Memory B cell (primary cell): ENCODE measurements around the gene H6PD.
"Not testable (repeated sequence)": the region's sequence is repeated elsewhere in the genome, so short reads cannot be mapped to it uniquely, and the experiment has no call there.

Experiments
- ATAC-seq: fragments of 150-1000 bp; cut with Tn5 transposase; 2 replicates; pipeline ENCODE4 v1.10.0; 2021; ENCODE audit warnings: low read depth, mild to moderate bottlenecking, moderate library complexity
- DNase-seq, 2 donors: peaks; one replicate each; pipeline ENCODE4 v3.0.0; 2022; ENCODE audit warnings: low spot score in 2 of 2
- H3K27ac Mint-ChIP-seq: one replicate; pipeline ENCODE4 v1.8.0; 2022; ENCODE audit warnings: mild to moderate bottlenecking, moderate library complexity, mixed read lengths
- H3K27me3 Mint-ChIP-seq: one replicate; pipeline ENCODE4 v1.8.0; 2022; ENCODE audit warnings: mixed read lengths
- H3K36me3 Mint-ChIP-seq: one replicate; pipeline ENCODE4 v1.8.0; 2022; ENCODE audit warnings: mild to moderate bottlenecking, mixed read lengths
- H3K4me1 Mint-ChIP-seq: one replicate; pipeline ENCODE4 v1.8.0; 2022; ENCODE audit warnings: mixed read lengths
- H3K4me3 Mint-ChIP-seq: one replicate; pipeline ENCODE4 v1.8.0; 2022; ENCODE audit warnings: mild to moderate bottlenecking, moderate library complexity, mixed read lengths
- H3K9me3 Mint-ChIP-seq: one replicate; pipeline ENCODE4 v1.8.0; 2022; ENCODE audit warnings: mixed read lengths

H6PD gene

GRCh38 chr1:9293533-9294404, 59.2 kb downstream of the H6PD start:
- Mint-ChIP-seq H3K36me3 (peaks cover 2% of the 10 kb centered on the region), H3K4me1 (peaks cover 4% of the 10 kb centered on the region), H3K9me3 (peaks cover 2% of the 10 kb centered on the region), H3K27me3 (peaks cover 2% of the 10 kb centered on the region), H3K27ac (no peak overlapping the region), H3K4me3 (no peak overlapping the region)
- DNase-seq (peak; percentile 9 to 50), ATAC-seq (peak; percentile 33)

DNA sequence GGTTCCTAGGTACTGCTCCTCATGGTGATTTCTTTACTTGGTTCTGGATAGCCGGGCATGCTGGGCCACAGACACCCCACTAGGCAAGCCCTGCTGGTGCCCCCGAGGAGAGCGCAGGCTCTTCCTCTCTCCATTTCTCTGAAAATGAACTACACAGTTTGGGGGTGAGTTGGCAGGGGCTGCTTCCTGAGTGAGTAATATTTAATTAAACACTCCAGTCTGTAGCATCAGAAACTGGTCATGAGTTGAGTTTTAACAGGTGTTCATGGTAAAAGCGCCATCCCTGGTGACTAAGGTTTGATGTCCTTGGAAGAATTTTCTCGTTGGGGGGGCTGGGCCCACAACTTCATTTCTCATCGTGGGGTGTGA, 59.8 kb downstream of the H6PD start:
- no peaks in the 10 kb centered on the region for H3K27me3 Mint-ChIP-seq
- H3K9me3 Mint-ChIP-seq = no peaks in the 10 kb centered on the region
- DNase-seq (no peak), ATAC-seq (no peak)
- no peaks in the 10 kb centered on the region for H3K36me3 Mint-ChIP-seq
- no peak overlapping the region for H3K27ac Mint-ChIP-seq
- peaks cover 4% of the 10 kb centered on the region for H3K4me1 Mint-ChIP-seq
- no peak overlapping the region for H3K4me3 Mint-ChIP-seq

- H3K36me3 Mint-ChIP-seq = no peaks in the 10 kb centered on the region
- DNase-seq (no peak), ATAC-seq (no peak)
- no peak overlapping the region for H3K4me3 Mint-ChIP-seq
- no peaks in the 10 kb centered on the region for H3K27me3 Mint-ChIP-seq
- peaks cover 4% of the 10 kb centered on the region for H3K4me1 Mint-ChIP-seq
- H3K9me3 Mint-ChIP-seq = no peaks in the 10 kb centered on the region
- no peak overlapping the region for H3K27ac Mint-ChIP-seq
Measured at GRCh38 chr1:9294910-9295636, 60.5 kb downstream of the H6PD start.

- Mint-ChIP-seq H3K4me1 (peaks cover 10% of the 10 kb centered on the region), H3K27me3 (no peaks in the 10 kb centered on the region), H3K36me3 (no peaks in the 10 kb centered on the region), H3K9me3 (no peaks in the 10 kb centered on the region), H3K4me3 (no peak overlapping the region), H3K27ac (no peak overlapping the region)
- DNase-seq (no peak), ATAC-seq (no peak)
Measured at GRCh38 chr1:9295884-9296283, 61.3 kb downstream of the H6PD start.

DNA sequence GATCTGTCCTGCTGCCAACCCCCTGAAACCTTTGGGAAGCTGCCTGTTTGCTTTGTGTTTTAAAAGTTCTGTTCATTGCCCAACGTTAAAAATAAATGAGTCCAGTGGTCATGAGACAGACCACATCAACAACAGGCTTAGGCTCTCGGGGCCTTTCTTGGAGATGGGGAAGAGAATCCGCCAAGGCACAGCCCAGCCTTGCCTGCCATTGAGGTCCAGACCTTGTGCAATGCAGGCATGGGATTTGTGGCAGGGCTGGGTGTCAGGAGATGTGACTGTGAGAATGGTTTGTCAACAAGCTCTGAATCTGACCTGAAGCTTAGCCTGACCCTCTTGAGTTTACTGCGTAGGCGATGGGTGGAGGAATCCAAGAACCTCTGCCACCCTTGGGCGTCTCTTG, 62.3 kb downstream of the H6PD start:
- no peaks in the 10 kb centered on the region for H3K9me3 Mint-ChIP-seq
- DNase-seq (no peak), ATAC-seq (no peak)
- H3K4me3 Mint-ChIP-seq = no peak overlapping the region
- H3K27ac Mint-ChIP-seq = no peak overlapping the region
- H3K27me3 Mint-ChIP-seq = no peaks in the 10 kb centered on the region
- H3K4me1 Mint-ChIP-seq = peaks cover 11% of the 10 kb centered on the region
- no peaks in the 10 kb centered on the region for H3K36me3 Mint-ChIP-seq

GRCh38 chr1:9297831-9298230, 63.3 kb downstream of the H6PD start:
- H3K9me3 Mint-ChIP-seq = no peaks in the 10 kb centered on the region
- DNase-seq (no peak), ATAC-seq (no peak)
- peaks cover 18% of the 10 kb centered on the region for H3K4me1 Mint-ChIP-seq
- H3K27me3 Mint-ChIP-seq = no peaks in the 10 kb centered on the region
- no peaks in the 10 kb centered on the region for H3K36me3 Mint-ChIP-seq
- H3K4me3 Mint-ChIP-seq = no peak overlapping the region
- H3K27ac Mint-ChIP-seq = no peak overlapping the region

DNA sequence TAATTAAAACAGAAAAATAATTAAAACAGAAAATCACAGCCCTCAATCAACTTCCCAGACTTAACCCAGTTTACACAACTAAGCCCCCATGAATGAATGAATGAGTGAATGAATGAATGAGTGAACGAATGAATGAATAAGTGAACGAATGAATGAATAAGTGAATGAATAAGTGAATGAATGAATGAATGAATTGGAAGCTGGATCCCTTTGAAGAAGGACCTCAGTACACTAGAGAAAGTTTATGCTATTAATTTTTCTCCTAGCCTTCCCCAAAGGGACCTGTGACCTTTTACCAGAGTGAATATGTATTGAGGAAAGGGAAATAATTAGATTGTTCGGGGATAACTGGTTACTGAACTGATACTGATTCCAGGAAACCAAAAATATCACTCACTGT, 63.7 kb downstream of the H6PD start:
- H3K36me3 Mint-ChIP-seq = no peaks in the 10 kb centered on the region
- no peaks in the 10 kb centered on the region for H3K27me3 Mint-ChIP-seq
- H3K4me3 Mint-ChIP-seq = no peak overlapping the region
- no peak overlapping the region for H3K27ac Mint-ChIP-seq
- ATAC-seq = no peak
- peaks cover 22% of the 10 kb centered on the region for H3K4me1 Mint-ChIP-seq
- no peak for DNase-seq
- no peaks in the 10 kb centered on the region for H3K9me3 Mint-ChIP-seq

- H3K4me3 Mint-ChIP-seq, ATAC-seq, H3K36me3 Mint-ChIP-seq, H3K27ac Mint-ChIP-seq, H3K27me3 Mint-ChIP-seq, DNase-seq, H3K9me3 Mint-ChIP-seq: not testable (repeated sequence)
- peaks cover 23% of the 10 kb centered on the region for H3K4me1 Mint-ChIP-seq
Measured at GRCh38 chr1:9299571-9300541, 65.3 kb downstream of the H6PD start.

- ATAC-seq (no peak), DNase-seq (no peak)
- H3K27ac Mint-ChIP-seq = no peak overlapping the region
- H3K27me3 Mint-ChIP-seq = no peaks in the 10 kb centered on the region
- peaks cover 28% of the 10 kb centered on the region for H3K4me1 Mint-ChIP-seq
- no peak overlapping the region for H3K4me3 Mint-ChIP-seq
- no peaks in the 10 kb centered on the region for H3K9me3 Mint-ChIP-seq
- H3K36me3 Mint-ChIP-seq = no peaks in the 10 kb centered on the region
Measured at GRCh38 chr1:9300573-9300972, 66.0 kb downstream of the H6PD start.

DNA sequence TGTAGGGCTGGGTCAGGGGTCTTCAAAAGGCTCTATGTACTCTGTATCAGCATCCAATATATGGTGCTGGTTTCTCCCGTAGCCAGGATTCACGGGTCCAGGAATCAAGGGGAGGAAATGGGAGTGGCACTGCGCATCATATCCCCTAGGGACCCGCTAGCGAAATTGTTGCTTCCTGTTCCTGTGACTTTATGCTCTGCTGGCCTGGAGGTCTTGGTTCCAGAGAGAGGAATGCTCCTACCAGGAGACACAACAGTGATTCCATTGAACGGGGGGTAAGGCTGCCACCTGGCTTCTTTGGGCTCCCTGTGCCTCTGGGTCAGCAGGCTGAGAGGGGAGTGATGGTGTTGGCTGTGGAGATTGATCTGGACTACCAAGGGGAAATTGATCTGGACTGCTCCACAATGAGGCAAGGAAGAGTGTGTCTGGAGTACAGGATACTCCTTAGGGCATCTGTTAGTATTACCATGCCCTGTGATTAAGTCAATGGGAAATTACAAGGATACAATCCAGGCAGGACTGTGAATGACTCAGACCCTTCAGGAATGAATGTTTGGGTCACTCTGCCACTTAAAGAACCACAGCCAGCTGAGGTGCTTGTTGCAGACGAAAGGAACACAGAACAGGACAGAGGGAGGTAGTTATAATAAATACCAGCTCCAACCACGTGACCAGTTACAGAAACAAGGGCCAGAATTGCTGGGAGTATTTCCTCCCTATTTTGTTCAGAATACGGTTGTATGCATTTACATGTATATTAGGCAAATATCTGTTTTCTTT, 68.4 kb downstream of the H6PD start:
- Mint-ChIP-seq H3K9me3 (no peaks in the 10 kb centered on the region), H3K4me3 (peak overlapping the region; percentile 59), H3K27ac (peak overlapping the region; percentile 80), H3K4me1 (peaks cover 33% of the 10 kb centered on the region), H3K36me3 (peaks cover 2% of the 10 kb centered on the region), H3K27me3 (no peaks in the 10 kb centered on the region)
- DNase-seq (no peak), ATAC-seq (peak; percentile 42)

DNA sequence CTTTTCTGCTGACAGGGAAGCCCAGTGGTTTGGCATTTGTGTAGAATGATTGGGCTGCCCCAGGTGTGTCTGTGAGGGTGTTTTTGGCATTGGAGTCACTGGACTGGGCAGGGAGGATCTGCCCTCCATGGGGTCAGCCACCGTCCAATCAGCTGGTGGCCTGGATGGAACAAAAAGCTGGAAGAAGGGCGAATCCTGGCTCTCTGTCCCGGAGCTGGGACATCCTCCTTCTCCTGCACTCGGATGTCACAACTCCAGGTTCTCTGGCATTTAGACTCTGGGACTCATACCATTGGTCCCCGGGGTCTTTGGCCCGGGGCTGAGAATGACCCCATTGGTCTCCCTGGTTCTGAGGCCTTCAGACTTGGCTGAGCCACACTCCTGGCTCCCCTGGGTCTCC, 69.3 kb downstream of the H6PD start:
- Mint-ChIP-seq H3K4me3 (no peak overlapping the region), H3K27ac (no peak overlapping the region), H3K36me3 (peaks cover 2% of the 10 kb centered on the region), H3K27me3 (peaks cover 2% of the 10 kb centered on the region), H3K9me3 (no peaks in the 10 kb centered on the region), H3K4me1 (peaks cover 35% of the 10 kb centered on the region)
- DNase-seq = no peak
- ATAC-seq = no peak

DNA sequence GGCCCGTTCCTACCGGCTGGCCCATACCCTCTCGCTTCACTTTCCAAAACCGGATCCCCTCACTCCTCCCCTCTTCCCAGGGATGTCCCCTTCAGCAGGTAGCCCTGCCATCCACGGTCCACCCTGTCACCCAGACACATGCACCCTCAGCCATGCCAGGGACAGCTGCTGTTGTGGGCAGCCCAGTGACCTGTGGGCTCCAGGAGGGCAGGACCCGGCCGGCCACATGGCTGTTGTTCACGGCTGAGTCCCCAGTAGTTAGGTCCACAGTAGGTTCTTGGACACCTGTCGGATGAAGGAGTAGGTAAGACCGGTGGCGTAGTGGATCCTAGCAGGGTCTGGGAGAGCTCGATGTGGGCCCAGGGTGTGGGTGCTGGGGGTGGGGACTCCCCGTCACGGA, 70.6 kb downstream of the H6PD start:
- H3K36me3 Mint-ChIP-seq = peaks cover 2% of the 10 kb centered on the region
- peaks cover 38% of the 10 kb centered on the region for H3K4me1 Mint-ChIP-seq
- no peak for DNase-seq
- H3K9me3 Mint-ChIP-seq = no peaks in the 10 kb centered on the region
- no peak overlapping the region for H3K27ac Mint-ChIP-seq
- no peak overlapping the region for H3K4me3 Mint-ChIP-seq
- ATAC-seq = peak; percentile 15
- H3K27me3 Mint-ChIP-seq = peaks cover 4% of the 10 kb centered on the region

DNA sequence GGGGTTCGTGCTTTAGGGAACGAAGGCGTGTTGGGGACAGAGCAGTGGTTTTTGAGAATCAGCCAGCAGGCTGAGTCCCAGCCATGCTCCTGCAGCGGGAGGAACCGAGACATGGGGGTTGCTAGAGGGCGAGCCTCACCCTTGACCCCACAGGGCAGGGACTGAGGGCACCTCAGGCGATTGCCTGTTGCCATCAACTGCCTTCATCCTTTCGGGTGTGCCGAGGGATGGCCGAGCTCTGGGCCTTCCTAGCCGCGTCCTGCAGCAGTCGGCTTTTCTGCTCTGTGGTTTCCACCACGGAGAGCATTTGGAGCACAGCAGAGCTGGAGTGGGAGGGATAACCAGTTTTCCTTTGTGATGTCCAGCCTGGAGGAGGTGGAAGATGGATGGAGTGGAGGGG, 71.4 kb downstream of the H6PD start:
- ATAC-seq (no peak), DNase-seq (no peak)
- Mint-ChIP-seq H3K4me3 (no peak overlapping the region), H3K36me3 (peaks cover 2% of the 10 kb centered on the region), H3K9me3 (no peaks in the 10 kb centered on the region), H3K4me1 (peaks cover 31% of the 10 kb centered on the region), H3K27me3 (peaks cover 4% of the 10 kb centered on the region), H3K27ac (no peak overlapping the region)
